K562 (cell line): ENCODE results near the gene RNU6-9. TPM values are rescaled to one million over a fixed set of nuclear protein-coding genes. Genes with fewer than 3 reads are reported as not detected.

ENCODE experiments used
- CHD2 ChIP-seq: IDR thresholded peaks from 2 replicates; pipeline ENCODE4 v1.6.1; 2011; ENCODE audit warnings: low read depth, low read length
- ERF ChIP-seq: fragments of 450-650 bp; formaldehyde crosslinking; IDR thresholded peaks from 2 replicates; pipeline ENCODE4 v1.4.0; 2020; ENCODE audit warnings: mild to moderate bottlenecking, mixed read lengths
- GTF2E2 ChIP-seq: fragments of 200-800 bp; sonication (Bioruptor generic); IDR thresholded peaks from 2 replicates; pipeline ENCODE4 v1.6.1; 2016; ENCODE audit warnings: missing genetic modification characterization, missing compliant biosample characterization
- MTF1 ChIP-seq: fragments of 250-450 bp; sonication (Bioruptor Pico); IDR thresholded peaks from 2 replicates; pipeline ENCODE4 v1.9.0; 2021; ENCODE audit warnings: moderate library complexity, mild to moderate bottlenecking, inconsistent platforms, borderline replicate concordance
- PHF8 ChIP-seq: fragments of 200-600 bp; sonication (generic); IDR thresholded peaks from 2 replicates; pipeline ENCODE4 v1.6.1; 2012; ENCODE audit warnings: mixed run types, mild to moderate bottlenecking, inconsistent platforms, low read length, moderate library complexity, borderline replicate concordance
- PRMT5 ChIP-seq: sonication (generic); formaldehyde crosslinking; IDR thresholded peaks from 2 replicates; pipeline ENCODE4 v1.5.0; 2020; ENCODE audit warnings: missing genetic modification reagents
- SMARCB1 ChIP-seq: IDR thresholded peaks from 2 replicates; pipeline ENCODE4 v1.6.1; 2011; ENCODE audit warnings: improper control_type of control experiment, low read depth; ENCODE audit not compliant: insufficient read length
- ZNF253 ChIP-seq: fragments of 250-450 bp; sonication (Bioruptor Pico); conservative IDR thresholded peaks from 2 replicates; pipeline ENCODE4 v1.6.1; 2021; ENCODE audit warnings: mild to moderate bottlenecking
- polyA plus RNA-seq, 8 experiments: library from polyadenylated mRNA; depleted of rRNA in 4 of 8; stranded (reverse) in 5 of 8; unstranded in 3 of 8; fragments of >200 nt; fragmentation: Nextera tagmentation in 2 of 8; fragmentation: Illumina TruSeq in 1 of 8; extraction: Ambion mirVana in 2 of 8; extraction: Trizol in 1 of 8; gene quantifications; 2 replicates each; pipeline versions ENCODE4 v1.2.1 to v1.2.3, GENCODE V29; 2011 to 2014; ENCODE audit warnings: inconsistent platforms in 1 of 8, missing spikeins in 1 of 8
- total RNA-seq, 7 experiments: library from RNA; depleted of rRNA in 6 of 7; stranded (reverse); fragments of >200 nt in 6 of 7; fragmentation: Illumina TruSeq in 2 of 7; extraction: Trizol in 2 of 7; gene quantifications; 2 replicates each; pipeline versions ENCODE4 v1.2.1 to v1.2.3, GENCODE V29; 2011 to 2021; ENCODE audit warnings: low replicate concordance in 1 of 7
- TF ChIP-seq, protein P1 (sequence below): sonication (generic); formaldehyde crosslinking; IDR thresholded peaks from 2 replicates; pipeline ENCODE4 v1.8.0; 2022; ENCODE audit warnings: mild to moderate bottlenecking, missing genetic modification reagents
- TF ChIP-seq, protein P2 (sequence below): IDR thresholded peaks from 2 replicates; pipeline ENCODE4 v1.6.1; 2012; ENCODE audit warnings: low read depth, low read length, improper control_type of control experiment, borderline replicate concordance
- TF ChIP-seq, protein P3 (sequence below), 2 experiments: fragments of 450-650 bp; conservative IDR thresholded peaks; 2 replicates each; pipeline ENCODE4 v1.6.1; 2017; ENCODE audit warnings: mild to moderate bottlenecking in 2 of 2, moderate library complexity in 2 of 2
- TF ChIP-seq, protein P4 (sequence below): fragments of 250-450 bp; sonication (Bioruptor Pico); IDR thresholded peaks from 2 replicates; pipeline ENCODE4 v1.5.0; 2021; ENCODE audit warnings: mild to moderate bottlenecking, borderline replicate concordance
- TF ChIP-seq, protein P5 (sequence below): fragments of 250-450 bp; sonication (Bioruptor Pico); IDR thresholded peaks from 2 replicates; pipeline ENCODE4 v1.5.0; 2021

The RNU6-9 gene
- total and polyA plus RNA-seq, 9 of the 15 experiments (the other 6 are each of a cell fraction or from before 2014, with no cell fraction given) = not detected

DNA sequence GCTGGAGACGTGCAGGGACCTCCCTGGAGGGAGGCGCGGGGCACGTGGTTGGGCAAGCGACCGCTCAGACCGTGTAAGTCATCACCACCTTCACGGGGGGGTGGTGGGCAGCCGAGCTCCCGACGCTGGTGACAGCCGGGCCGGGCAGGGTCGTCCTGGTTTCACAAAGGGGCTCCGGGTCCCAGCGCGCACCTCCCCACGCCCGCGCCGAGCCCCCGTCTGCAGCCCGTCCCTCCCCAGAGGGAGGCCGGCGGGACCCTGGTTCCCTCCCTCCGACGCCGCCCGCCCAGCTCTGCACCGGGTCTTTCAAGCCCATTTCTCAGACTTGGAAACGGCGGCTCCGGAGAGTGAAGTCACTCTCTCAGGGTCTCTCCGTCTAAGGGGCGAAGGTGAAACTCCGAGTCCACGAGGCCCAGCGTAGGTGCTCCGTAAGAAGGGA is 31.8 kb downstream of the RNU6-9 start (continued):
- TF ChIP-seq, protein P1, sequence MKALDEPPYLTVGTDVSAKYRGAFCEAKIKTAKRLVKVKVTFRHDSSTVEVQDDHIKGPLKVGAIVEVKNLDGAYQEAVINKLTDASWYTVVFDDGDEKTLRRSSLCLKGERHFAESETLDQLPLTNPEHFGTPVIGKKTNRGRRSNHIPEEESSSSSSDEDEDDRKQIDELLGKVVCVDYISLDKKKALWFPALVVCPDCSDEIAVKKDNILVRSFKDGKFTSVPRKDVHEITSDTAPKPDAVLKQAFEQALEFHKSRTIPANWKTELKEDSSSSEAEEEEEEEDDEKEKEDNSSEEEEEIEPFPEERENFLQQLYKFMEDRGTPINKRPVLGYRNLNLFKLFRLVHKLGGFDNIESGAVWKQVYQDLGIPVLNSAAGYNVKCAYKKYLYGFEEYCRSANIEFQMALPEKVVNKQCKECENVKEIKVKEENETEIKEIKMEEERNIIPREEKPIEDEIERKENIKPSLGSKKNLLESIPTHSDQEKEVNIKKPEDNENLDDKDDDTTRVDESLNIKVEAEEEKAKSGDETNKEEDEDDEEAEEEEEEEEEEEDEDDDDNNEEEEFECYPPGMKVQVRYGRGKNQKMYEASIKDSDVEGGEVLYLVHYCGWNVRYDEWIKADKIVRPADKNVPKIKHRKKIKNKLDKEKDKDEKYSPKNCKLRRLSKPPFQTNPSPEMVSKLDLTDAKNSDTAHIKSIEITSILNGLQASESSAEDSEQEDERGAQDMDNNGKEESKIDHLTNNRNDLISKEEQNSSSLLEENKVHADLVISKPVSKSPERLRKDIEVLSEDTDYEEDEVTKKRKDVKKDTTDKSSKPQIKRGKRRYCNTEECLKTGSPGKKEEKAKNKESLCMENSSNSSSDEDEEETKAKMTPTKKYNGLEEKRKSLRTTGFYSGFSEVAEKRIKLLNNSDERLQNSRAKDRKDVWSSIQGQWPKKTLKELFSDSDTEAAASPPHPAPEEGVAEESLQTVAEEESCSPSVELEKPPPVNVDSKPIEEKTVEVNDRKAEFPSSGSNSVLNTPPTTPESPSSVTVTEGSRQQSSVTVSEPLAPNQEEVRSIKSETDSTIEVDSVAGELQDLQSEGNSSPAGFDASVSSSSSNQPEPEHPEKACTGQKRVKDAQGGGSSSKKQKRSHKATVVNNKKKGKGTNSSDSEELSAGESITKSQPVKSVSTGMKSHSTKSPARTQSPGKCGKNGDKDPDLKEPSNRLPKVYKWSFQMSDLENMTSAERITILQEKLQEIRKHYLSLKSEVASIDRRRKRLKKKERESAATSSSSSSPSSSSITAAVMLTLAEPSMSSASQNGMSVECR = peak; percentile 85
- TF ChIP-seq, protein P2, sequence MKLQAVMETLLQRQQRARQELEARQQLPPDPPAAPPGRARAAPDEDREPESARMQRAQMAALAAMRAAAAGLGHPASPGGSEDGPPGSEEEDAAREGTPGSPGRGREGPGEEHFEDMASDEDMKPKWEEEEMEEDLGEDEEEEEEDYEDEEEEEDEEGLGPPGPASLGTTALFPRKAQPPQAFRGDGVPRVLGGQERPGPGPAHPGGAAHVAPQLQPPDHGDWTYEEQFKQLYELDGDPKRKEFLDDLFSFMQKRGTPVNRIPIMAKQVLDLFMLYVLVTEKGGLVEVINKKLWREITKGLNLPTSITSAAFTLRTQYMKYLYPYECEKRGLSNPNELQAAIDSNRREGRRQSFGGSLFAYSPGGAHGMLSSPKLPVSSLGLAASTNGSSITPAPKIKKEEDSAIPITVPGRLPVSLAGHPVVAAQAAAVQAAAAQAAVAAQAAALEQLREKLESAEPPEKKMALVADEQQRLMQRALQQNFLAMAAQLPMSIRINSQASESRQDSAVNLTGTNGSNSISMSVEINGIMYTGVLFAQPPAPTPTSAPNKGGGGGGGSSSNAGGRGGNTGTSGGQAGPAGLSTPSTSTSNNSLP = no peak
- no peak for TF ChIP-seq GTF2E2 (tag)
- TF ChIP-seq ERF (CRISPR knock-in tag) = 0 out of 2 replicates have a peak, but pooled peaks have one; percentile 40
- TF ChIP-seq SMARCB1 = no peak
- TF ChIP-seq ZNF253 (CRISPR knock-in tag) = no peak
- TF ChIP-seq, protein P3, sequence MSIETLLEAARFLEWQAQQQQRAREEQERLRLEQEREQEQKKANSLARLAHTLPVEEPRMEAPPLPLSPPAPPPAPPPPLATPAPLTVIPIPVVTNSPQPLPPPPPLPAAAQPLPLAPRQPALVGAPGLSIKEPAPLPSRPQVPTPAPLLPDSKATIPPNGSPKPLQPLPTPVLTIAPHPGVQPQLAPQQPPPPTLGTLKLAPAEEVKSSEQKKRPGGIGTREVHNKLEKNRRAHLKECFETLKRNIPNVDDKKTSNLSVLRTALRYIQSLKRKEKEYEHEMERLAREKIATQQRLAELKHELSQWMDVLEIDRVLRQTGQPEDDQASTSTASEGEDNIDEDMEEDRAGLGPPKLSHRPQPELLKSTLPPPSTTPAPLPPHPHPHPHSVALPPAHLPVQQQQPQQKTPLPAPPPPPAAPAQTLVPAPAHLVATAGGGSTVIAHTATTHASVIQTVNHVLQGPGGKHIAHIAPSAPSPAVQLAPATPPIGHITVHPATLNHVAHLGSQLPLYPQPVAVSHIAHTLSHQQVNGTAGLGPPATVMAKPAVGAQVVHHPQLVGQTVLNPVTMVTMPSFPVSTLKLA (conservative IDR thresholded peaks at IDR 0.05) = peak; percentile 88 to 91
- TF ChIP-seq, protein P4, sequence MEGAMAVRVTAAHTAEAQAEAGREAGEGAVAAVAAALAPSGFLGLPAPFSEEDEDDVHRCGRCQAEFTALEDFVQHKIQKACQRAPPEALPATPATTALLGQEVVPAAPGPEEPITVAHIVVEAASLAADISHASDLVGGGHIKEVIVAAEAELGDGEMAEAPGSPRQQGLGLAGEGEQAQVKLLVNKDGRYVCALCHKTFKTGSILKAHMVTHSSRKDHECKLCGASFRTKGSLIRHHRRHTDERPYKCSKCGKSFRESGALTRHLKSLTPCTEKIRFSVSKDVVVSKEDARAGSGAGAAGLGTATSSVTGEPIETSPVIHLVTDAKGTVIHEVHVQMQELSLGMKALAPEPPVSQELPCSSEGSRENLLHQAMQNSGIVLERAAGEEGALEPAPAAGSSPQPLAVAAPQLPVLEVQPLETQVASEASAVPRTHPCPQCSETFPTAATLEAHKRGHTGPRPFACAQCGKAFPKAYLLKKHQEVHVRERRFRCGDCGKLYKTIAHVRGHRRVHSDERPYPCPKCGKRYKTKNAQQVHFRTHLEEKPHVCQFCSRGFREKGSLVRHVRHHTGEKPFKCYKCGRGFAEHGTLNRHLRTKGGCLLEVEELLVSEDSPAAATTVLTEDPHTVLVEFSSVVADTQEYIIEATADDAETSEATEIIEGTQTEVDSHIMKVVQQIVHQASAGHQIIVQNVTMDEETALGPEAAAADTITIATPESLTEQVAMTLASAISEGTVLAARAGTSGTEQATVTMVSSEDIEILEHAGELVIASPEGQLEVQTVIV (CRISPR knock-in tag) = no peak
- TF ChIP-seq, protein P5, sequence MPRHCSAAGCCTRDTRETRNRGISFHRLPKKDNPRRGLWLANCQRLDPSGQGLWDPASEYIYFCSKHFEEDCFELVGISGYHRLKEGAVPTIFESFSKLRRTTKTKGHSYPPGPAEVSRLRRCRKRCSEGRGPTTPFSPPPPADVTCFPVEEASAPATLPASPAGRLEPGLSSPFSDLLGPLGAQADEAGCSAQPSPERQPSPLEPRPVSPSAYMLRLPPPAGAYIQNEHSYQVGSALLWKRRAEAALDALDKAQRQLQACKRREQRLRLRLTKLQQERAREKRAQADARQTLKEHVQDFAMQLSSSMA (CRISPR knock-in tag) = no peak
- no peak for TF ChIP-seq CHD2
- TF ChIP-seq MTF1 (CRISPR knock-in tag) = no peak
- no peak for TF ChIP-seq PRMT5 (CRISPR knock-in tag)
- peak; percentile 6; the same call in 1 of the 2 replicates for TF ChIP-seq PHF8
